K562 (cell line): Measurements from ENCODE around the gene TMEM63A. TPM values are rescaled to one million over a fixed set of nuclear protein-coding genes. Genes with fewer than 3 reads are reported as not detected.

Source experiments
- ATAC-seq: fragments of 200-7000 bp; cut with Tn5 transposase; 3 replicates; pipeline ENCODE4 v1.9.1; 2020; ENCODE audit warnings: moderate library complexity
- BruUV-seq: library from RNA; stranded (reverse); fragments of 400-500 nt; replicated peaks from 2 replicates; lab custom pipeline; 2021; lab: Mats Ljungman, UMichigan
- CTCF ChIA-PET: fragments of 300-600 bp; formaldehyde crosslinking; extraction: SDS; loops from one replicate; lab custom pipeline; 2021; ENCODE audit warnings: low intra/inter-chr PET ratio; lab: Yijun Ruan, JAX
- POLR2A ChIA-PET: fragments of 300-600, 350-650 bp; sonication (Branson Sonifier 250); formaldehyde crosslinking; extraction: SDS; loops from one replicate; lab custom pipeline; 2021; ENCODE audit warnings: antibody characterized with exemption, inconsistent platforms; lab: Yijun Ruan, JAX
- DNase-seq, 4 experiments: peaks; one replicate each; pipeline versions ENCODE4 v3.0.0 to v3.0.0-alpha.2; 2011 to 2018; ENCODE audit warnings: low spot score in 3 of 4, mixed read lengths in 3 of 4; ENCODE audit errors: extremely low read depth in 1 of 4
- FAIRE-seq: peaks from 2 replicates; lab custom pipeline; 2011; peaks lifted over from hg19 to GRCh38; lab: Jason Lieb, UNC
- H2AFZ ChIP-seq: 2 replicates; pipeline ENCODE4 v1.6.0; 2011; ENCODE audit warnings: low read depth, low read length, control low read depth, inconsistent platforms
- H3K27ac ChIP-seq: fragments of 200-600 bp; 3 replicates; pipeline ENCODE4 v1.8.0; 2011; ENCODE audit warnings: low read depth, mild to moderate bottlenecking, control low read depth, inconsistent platforms, low read length, moderate library complexity, mixed read lengths; ENCODE audit errors: extremely low read depth
- H3K27me3 ChIP-seq, 2 experiments: fragments of 300-600 bp in 1 of 2; 2 replicates in 1 of 2; 3 replicates in 1 of 2; pipeline versions ENCODE4 v1.6.0 to v1.8.0; 2011; ENCODE audit warnings: inconsistent platforms in 2 of 2, low read length in 2 of 2, mild to moderate bottlenecking in 1 of 2, mixed read lengths in 1 of 2, moderate library complexity in 1 of 2; ENCODE audit not compliant: control insufficient read depth in 2 of 2, insufficient read depth in 2 of 2
- H3K36me3 ChIP-seq: fragments of 300-600 bp; 3 replicates; pipeline ENCODE4 v1.8.0; 2011; ENCODE audit warnings: mild to moderate bottlenecking, low read length, inconsistent platforms; ENCODE audit not compliant: control insufficient read depth, insufficient read depth
- H3K4me1 ChIP-seq, 2 experiments: fragments of 200-600 bp in 1 of 2; replicated peaks in 1 of 2; 2 replicates in 1 of 2; 3 replicates in 1 of 2; pipeline versions ENCODE4 v1.5.1 to v1.8.0; 2011; ENCODE audit warnings: inconsistent platforms in 2 of 2, low read length in 2 of 2, mild to moderate bottlenecking in 1 of 2, mixed read lengths in 1 of 2, moderate library complexity in 1 of 2; ENCODE audit not compliant: control insufficient read depth in 2 of 2, insufficient read depth in 2 of 2
- H3K4me2 ChIP-seq: 2 replicates; pipeline ENCODE4 v1.6.1; 2011; ENCODE audit warnings: low read length, control low read depth, inconsistent platforms, mixed read lengths; ENCODE audit not compliant: insufficient read depth
- H3K4me3 ChIP-seq: fragments of 200-600 bp; sonication (generic), shearing (Covaris generic); 2 replicates; pipeline ENCODE4 v1.5.1; 2016; ENCODE audit warnings: control low read depth, inconsistent platforms
- H3K79me2 ChIP-seq: fragments of 200-600 bp; 3 replicates; pipeline ENCODE4 v1.8.0; 2011; ENCODE audit warnings: low read length, inconsistent platforms; ENCODE audit not compliant: control insufficient read depth, insufficient read depth
- H3K9ac ChIP-seq, 2 experiments: 2 replicates each; pipeline versions ENCODE4 v1.6.0 to v1.6.1; 2011; ENCODE audit warnings: low read depth in 2 of 2, low read length in 2 of 2, control low read depth in 1 of 2, inconsistent platforms in 1 of 2, mild to moderate bottlenecking in 1 of 2, mixed read lengths in 1 of 2; ENCODE audit not compliant: insufficient read depth in 1 of 2
- H3K9me1 ChIP-seq: one replicate; pipeline ENCODE4 v1.6.0; 2011; ENCODE audit warnings: inconsistent platforms, mild to moderate bottlenecking, low read length, moderate library complexity; ENCODE audit not compliant: control insufficient read depth, insufficient read depth
- H3K9me3 ChIP-seq: replicated peaks from 2 replicates; pipeline ENCODE4 v1.5.1; 2011; ENCODE audit warnings: low read depth, low read length, inconsistent platforms; ENCODE audit not compliant: control insufficient read depth, insufficient read depth
- H4K20me1 ChIP-seq: replicated peaks from 2 replicates; pipeline ENCODE4 v1.6.1; 2011; ENCODE audit warnings: low read length, inconsistent platforms, mixed read lengths; ENCODE audit not compliant: control insufficient read depth, insufficient read depth
- ARID2 ChIP-seq: fragments of 450-650 bp; IDR thresholded peaks from 2 replicates; pipeline ENCODE4 v1.6.1; 2017; ENCODE audit warnings: antibody characterized with exemption, mild to moderate bottlenecking
- ERF ChIP-seq: fragments of 450-650 bp; formaldehyde crosslinking; IDR thresholded peaks from 2 replicates; pipeline ENCODE4 v1.4.0; 2020; ENCODE audit warnings: mild to moderate bottlenecking, mixed read lengths
- ETV1 ChIP-seq: fragments of 450-650 bp; conservative IDR thresholded peaks from 2 replicates; pipeline ENCODE4 v1.6.1; 2016; ENCODE audit warnings: missing genetic modification characterization, control low read depth, low read depth, missing compliant biosample characterization
- ETV6 ChIP-seq, 3 experiments: fragments of 150-350 bp in 1 of 3; sonication (generic) in 1 of 3; formaldehyde crosslinking in 1 of 3; IDR thresholded peaks; 2 replicates each; pipeline versions ENCODE4 v1.6.1 to v1.8.0; 2014 to 2022; ENCODE audit warnings: borderline replicate concordance in 2 of 3, low read depth in 2 of 3, antibody characterized with exemption in 1 of 3, low read length in 1 of 3, mild to moderate bottlenecking in 1 of 3, missing genetic modification reagents in 1 of 3
- HNRNPLL ChIP-seq: fragments of 200-400 bp; formaldehyde crosslinking; IDR thresholded peaks from 2 replicates; pipeline ENCODE4 v1.6.1; 2017; ENCODE audit warnings: low read length, low read depth, mild to moderate bottlenecking; ENCODE audit not compliant: poor library complexity, severe bottlenecking
- KDM1A ChIP-seq, 2 experiments: fragments of 450-650 bp; IDR thresholded peaks; 2 replicates each; pipeline ENCODE4 v1.6.1; 2016; ENCODE audit warnings: mild to moderate bottlenecking in 2 of 2
- MEF2A ChIP-seq: IDR thresholded peaks from 2 replicates; pipeline ENCODE4 v1.6.1; 2011; ENCODE audit warnings: low read depth, mild to moderate bottlenecking, low read length, moderate library complexity; ENCODE audit not compliant: control insufficient read depth
- NBN ChIP-seq: fragments of 450-650 bp; IDR thresholded peaks from 2 replicates; pipeline ENCODE4 v1.6.1; 2016; ENCODE audit warnings: low read depth, mild to moderate bottlenecking
- POLR2AphosphoS2 ChIP-seq: IDR thresholded peaks from 2 replicates; pipeline ENCODE4 v1.6.1; 2012; ENCODE audit warnings: low read length, improper control_type of control experiment
- SETDB1 ChIP-seq: IDR thresholded peaks from one replicate; pipeline ENCODE4 v1.6.1; 2012; ENCODE audit warnings: low read length, control low read depth, inconsistent platforms
- ZBTB43 ChIP-seq: sonication (generic); formaldehyde crosslinking; IDR thresholded peaks from 2 replicates; pipeline ENCODE4 v1.8.0; 2023; ENCODE audit warnings: mild to moderate bottlenecking, missing genetic modification reagents
- ZNF140 ChIP-seq: fragments of 250-450 bp; sonication (Bioruptor Pico); IDR thresholded peaks from 2 replicates; pipeline ENCODE4 v1.8.0; 2021; ENCODE audit warnings: moderate library complexity, mild to moderate bottlenecking, inconsistent platforms
- WGBS: fragments of 100-300 bp; shearing (Covaris generic); methylation state at CpG from one replicate; pipeline ENCODE4 v1.1.6; 2016; ENCODE audit warnings: low coverage, mixed read lengths; ENCODE audit not compliant: insufficient coverage; ENCODE audit errors: missing lambda C conversion rate; 5-methylcytosine and 5-hydroxymethylcytosine counted together
- in situ Hi-C: fragments of 300-500 bp; cut with MboI; formaldehyde crosslinking; loops from 4 replicates; pipeline ENCODE4 v1.15.0; 2018; ENCODE audit warnings: inconsistent platforms, mixed read lengths
- intact Hi-C: fragments of 100-400 bp; cut with micrococcal nuclease; formaldehyde crosslinking; loops from 2 replicates; pipeline ENCODE4 v1.14.2; 2022
- polyA plus RNA-seq, 8 experiments: library from polyadenylated mRNA; depleted of rRNA in 4 of 8; stranded (reverse) in 5 of 8; unstranded in 3 of 8; fragments of >200 nt; fragmentation: Nextera tagmentation in 2 of 8; fragmentation: Illumina TruSeq in 1 of 8; extraction: Ambion mirVana in 2 of 8; extraction: Trizol in 1 of 8; gene quantifications; 2 replicates each; pipeline versions ENCODE4 v1.2.1 to v1.2.3, GENCODE V29; 2011 to 2014; ENCODE audit warnings: inconsistent platforms in 1 of 8, missing spikeins in 1 of 8
- total RNA-seq, 7 experiments: library from RNA; depleted of rRNA in 6 of 7; stranded (reverse); fragments of >200 nt in 6 of 7; fragmentation: Illumina TruSeq in 2 of 7; extraction: Trizol in 2 of 7; gene quantifications; 2 replicates each; pipeline versions ENCODE4 v1.2.1 to v1.2.3, GENCODE V29; 2011 to 2021; ENCODE audit warnings: low replicate concordance in 1 of 7
- TF ChIP-seq, protein P1 (sequence below): fragments of 250-450 bp; sonication (Bioruptor Pico); IDR thresholded peaks from 2 replicates; pipeline ENCODE4 v1.5.1; 2021; ENCODE audit warnings: mild to moderate bottlenecking

Gene TMEM63A
- total and polyA plus RNA-seq, 9 of the 15 experiments (the other 6 are each of a cell fraction or from before 2014, with no cell fraction given): 2.0 to 54.6 (median 17.5) TPM

DNA sequence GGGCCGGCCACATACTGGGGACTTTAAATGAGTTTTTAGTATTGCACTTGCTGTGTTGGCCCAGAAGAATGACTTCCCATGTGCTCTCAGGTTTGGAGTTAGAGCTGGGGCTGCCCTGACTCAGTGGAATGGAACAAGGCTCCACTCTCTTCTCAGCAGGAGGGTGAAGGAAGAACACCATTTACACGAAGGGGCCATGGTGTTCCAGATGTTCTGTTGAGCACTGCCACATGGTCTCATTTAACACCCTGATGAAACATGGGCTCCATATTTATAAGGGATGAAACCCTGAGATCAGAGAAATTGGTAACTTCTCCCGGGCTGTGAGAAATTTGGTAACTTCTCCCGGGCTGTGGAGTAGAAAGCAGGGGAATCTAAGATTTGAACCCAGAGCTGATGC is 36.1 kb upstream of the TMEM63A start:
- no peaks in the 10 kb centered on the region for H3K9me3 ChIP-seq
- ChIA-PET CTCF (no interaction called here), POLR2A (interaction anchor here (1.3 to 1.4 kb wide), 2 partner anchors 13 to 26 kb away, joined by 3 to 6 read pairs; no protein-coding TSS in a partner anchor)
- no peak for DNase-seq
- H3K27me3 ChIP-seq: no peaks in the 10 kb centered on the region
- H3K27ac ChIP-seq: no peak overlapping the region
- no peaks in the 10 kb centered on the region for H4K20me1 ChIP-seq
- H3K9me1 ChIP-seq: no peaks in the 10 kb centered on the region
- peaks cover 61% of the 10 kb centered on the region for H3K36me3 ChIP-seq
- intact Hi-C loops (no loop called here), in situ Hi-C loops (no loop called here)
- H3K4me2 ChIP-seq: no peak overlapping the region
- no peak overlapping the region for H3K4me3 ChIP-seq
- peaks cover 14 to 30% of the 10 kb centered on the region in 2 experiments for H3K4me1 ChIP-seq
- no peak for FAIRE-seq
- H3K79me2 ChIP-seq: peaks cover 27% of the 10 kb centered on the region
- ATAC-seq: peak; percentile 3; the same call in 1 of the 3 replicates
- no peak overlapping the region for H2AFZ ChIP-seq
- H3K9ac ChIP-seq: no peak overlapping the region
- BruUV-seq: no TSS peak
- TF ChIP-seq ARID2 (no peak), POLR2AphosphoS2 (peak; percentile 65; the same call in 1 of the 2 replicates)
- WGBS: 79% methylated on average over 4 of the region's 4 CpGs

DNA sequence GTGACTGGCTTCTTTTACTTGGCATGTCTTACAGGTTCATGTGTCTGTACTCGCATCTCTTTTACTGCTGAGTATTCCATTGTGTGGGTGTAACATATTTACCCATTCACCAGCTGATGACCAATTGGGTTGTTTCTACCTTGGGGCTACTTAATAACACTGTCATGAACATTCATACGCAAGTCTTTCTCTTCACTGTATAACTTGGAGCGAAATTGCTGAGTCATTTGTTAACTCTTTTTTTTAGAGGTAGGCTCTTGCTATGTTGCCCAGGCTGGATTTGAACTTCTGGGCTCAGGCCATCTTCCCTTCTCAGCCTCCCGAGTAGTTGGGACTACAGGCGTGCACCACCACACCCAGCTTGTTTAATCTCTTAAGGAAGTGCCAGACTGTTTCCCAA is 35.4 kb upstream of the TMEM63A start:
- H3K79me2 ChIP-seq: peaks cover 20% of the 10 kb centered on the region
- no TSS peak for BruUV-seq
- CTCF ChIA-PET: no interaction called here
- peak overlapping the region; percentile 27; the same call in 2 of the 3 replicates for H3K27ac ChIP-seq
- H3K27me3 ChIP-seq: no peaks in the 10 kb centered on the region
- no peak overlapping the region for H3K9ac ChIP-seq
- DNase-seq: peak in 1 of 4 experiments; percentile 37
- H3K4me2 ChIP-seq: no peak overlapping the region
- peak; percentile 18 for ATAC-seq
- H3K4me1 ChIP-seq: peaks cover 6 to 23% of the 10 kb centered on the region in 2 experiments; a peak in 4 of 5 replicates
- FAIRE-seq: peak; percentile 77
- H3K9me3 ChIP-seq: no peaks in the 10 kb centered on the region
- WGBS: 67% methylated on average over 5 of the region's 5 CpGs
- intact Hi-C loops: no loop called here
- peaks cover 55% of the 10 kb centered on the region for H3K36me3 ChIP-seq
- H4K20me1 ChIP-seq: no peaks in the 10 kb centered on the region
- H3K9me1 ChIP-seq: no peaks in the 10 kb centered on the region
- in situ Hi-C loops: no loop called here
- no peak overlapping the region for H3K4me3 ChIP-seq
- POLR2A ChIA-PET: interaction anchor here (0.6 to 1.4 kb wide), 3 partner anchors 14 to 139 kb away, joined by 3 to 6 read pairs (median 3); no protein-coding TSS in a partner anchor
- H2AFZ ChIP-seq: no peak overlapping the region
- TF ChIP-seq POLR2AphosphoS2 (peak; percentile 18; the same call in 1 of the 2 replicates), ETV6 (IDR thresholded peaks at IDR 0.05; ENCODE audit: borderline replicate concordance in 1 of 2, low read depth in 2 of 2, low read length in 1 of 2) (no peak), ETV6 (CRISPR knock-in tag; IDR thresholded peaks at IDR 0.05; ENCODE audit: borderline replicate concordance) (no peak), MEF2A (no peak), HNRNPLL (no peak), ERF (CRISPR knock-in tag) (no peak), ZNF140 (CRISPR knock-in tag) (no peak), SETDB1 (no peak), NBN (no peak), KDM1A (IDR thresholded peaks at IDR 0.05) (peak; percentile 26 to 42; a peak in 1 of 4 replicates), ETV1 (no peak), ZBTB43 (CRISPR knock-in tag) (no peak)
- TF ChIP-seq, protein P1, sequence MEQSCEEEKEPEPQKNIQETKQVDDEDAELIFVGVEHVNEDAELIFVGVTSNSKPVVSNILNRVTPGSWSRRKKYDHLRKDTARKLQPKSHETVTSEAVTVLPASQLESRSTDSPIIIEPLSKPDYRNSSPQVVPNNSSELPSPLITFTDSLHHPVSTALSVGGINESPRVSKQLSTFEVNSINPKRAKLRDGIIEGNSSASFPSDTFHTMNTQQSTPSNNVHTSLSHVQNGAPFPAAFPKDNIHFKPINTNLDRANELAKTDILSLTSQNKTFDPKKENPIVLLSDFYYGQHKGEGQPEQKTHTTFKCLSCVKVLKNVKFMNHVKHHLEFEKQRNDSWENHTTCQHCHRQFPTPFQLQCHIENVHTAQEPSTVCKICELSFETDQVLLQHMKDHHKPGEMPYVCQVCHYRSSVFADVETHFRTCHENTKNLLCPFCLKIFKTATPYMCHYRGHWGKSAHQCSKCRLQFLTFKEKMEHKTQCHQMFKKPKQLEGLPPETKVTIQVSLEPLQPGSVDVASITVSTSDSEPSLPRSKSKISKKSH (CRISPR knock-in tag): no peak
